HG03439 (cell line): ENCODE results near the gene TCOF1.

ENCODE experiments used
- ATAC-seq: cut with Tn5 transposase; IDR thresholded peaks from one replicate; pipeline ENCODE4 v1.9.1; 2021; ENCODE audit warnings: mild to moderate bottlenecking, moderate library complexity; ENCODE audit not compliant: unreplicated experiment

The TCOF1 gene

GRCh38 chr5:150357326-150358260 lies at the start of gene TCOF1:
TCOF1 (plus strand) TSS chr5:150357697; CDS start chr5:150357747, 50 bp downstream.
- peak; percentile 93 for ATAC-seq

- no peak for ATAC-seq
Measured at GRCh38 chr5:150309101-150309885, 48.2 kb upstream of the TCOF1 start.

- no peak for ATAC-seq
Measured at GRCh38 chr5:150309886-150310239, 47.6 kb upstream of the TCOF1 start.

GRCh38 chr5:150310246-150310645 lies 47.3 kb upstream of the TCOF1 start:
- no peak for ATAC-seq

GRCh38 chr5:150311015-150311692 lies 46.3 kb upstream of the TCOF1 start:
- ATAC-seq = no peak

- no peak for ATAC-seq
Measured at GRCh38 chr5:150312518-150312917, 45.0 kb upstream of the TCOF1 start.

- ATAC-seq = no peak
Measured at GRCh38 chr5:150313501-150313900, 44.0 kb upstream of the TCOF1 start.

GRCh38 chr5:150313921-150314716 lies 43.4 kb upstream of the TCOF1 start:
- no peak for ATAC-seq

- ATAC-seq = no peak
Measured at GRCh38 chr5:150315245-150315644, 42.3 kb upstream of the TCOF1 start.

GRCh38 chr5:150316320-150316719 lies 41.2 kb upstream of the TCOF1 start:
- no peak for ATAC-seq

- no peak for ATAC-seq
Measured at GRCh38 chr5:150317048-150318003, 40.2 kb upstream of the TCOF1 start.

GRCh38 chr5:150318613-150319483 lies 38.6 kb upstream of the TCOF1 start:
- ATAC-seq = no peak

- no peak for ATAC-seq
Measured at GRCh38 chr5:150319484-150319790, 38.1 kb upstream of the TCOF1 start.

- no peak for ATAC-seq
Measured at GRCh38 chr5:150320044-150320613, 37.4 kb upstream of the TCOF1 start.

GRCh38 chr5:150321211-150321610 lies 36.3 kb upstream of the TCOF1 start:
- ATAC-seq = no peak

- ATAC-seq = no peak
Measured at GRCh38 chr5:150321784-150322183, 35.7 kb upstream of the TCOF1 start.

- no peak for ATAC-seq
Measured at GRCh38 chr5:150322202-150322601, 35.3 kb upstream of the TCOF1 start.

- no peak for ATAC-seq
Measured at GRCh38 chr5:150323092-150323491, 34.4 kb upstream of the TCOF1 start.
